ENCODE measurements around the gene PTPRT.

The PTPRT gene

GRCh38 chr20:42274986-42275385 is 914.7 kb downstream of the PTPRT start:
- TF ChIP-seq CTCF (IDR thresholded peaks at IDR 0.05; ENCODE audit: control extremely low read depth, extremely low read depth, low read depth, missing control alignments), result no peak
- ChIA-PET CTCF (interaction anchor here (1.4 kb wide), 1 partner anchor 17 kb away, joined by 3 read pairs; no protein-coding TSS in a partner anchor), POLR2A (no interaction called here)
- DNase-seq (ENCODE audit: extremely low spot score), result no peak

GRCh38 chr20:42272516-42272915 is 917.2 kb downstream of the PTPRT start:
- no peak for TF ChIP-seq CTCF (IDR thresholded peaks at IDR 0.05; ENCODE audit: control extremely low read depth, extremely low read depth, low read depth, missing control alignments)
- DNase-seq (ENCODE audit: extremely low spot score), result no peak
- ChIA-PET CTCF (no interaction called here), POLR2A (no interaction called here)

GRCh38 chr20:42270539-42270938 is 919.2 kb downstream of the PTPRT start:
- ChIA-PET POLR2A (no interaction called here), CTCF (no interaction called here)
- DNase-seq (ENCODE audit: extremely low spot score), result no peak
- no peak for TF ChIP-seq CTCF (IDR thresholded peaks at IDR 0.05; ENCODE audit: control extremely low read depth, extremely low read depth, low read depth, missing control alignments)

GRCh38 chr20:42267793-42268384 is 921.8 kb downstream of the PTPRT start:
- POLR2A ChIA-PET, result no interaction called here
- no peak for DNase-seq (ENCODE audit: extremely low spot score)
- TF ChIP-seq CTCF (IDR thresholded peaks at IDR 0.05; ENCODE audit: control extremely low read depth, extremely low read depth, low read depth, missing control alignments), result no peak
- CTCF ChIA-PET, result no interaction called here

- CTCF ChIA-PET, result no interaction called here
- POLR2A ChIA-PET, result no interaction called here
- TF ChIP-seq CTCF (IDR thresholded peaks at IDR 0.05; ENCODE audit: control extremely low read depth, extremely low read depth, low read depth, missing control alignments), result no peak
- no peak for DNase-seq (ENCODE audit: extremely low spot score)
These were observed 927.9 kb downstream of the PTPRT start for GRCh38 chr20:42261766-42262270.

- DNase-seq (ENCODE audit: extremely low spot score), result no peak
- no peak for TF ChIP-seq CTCF (IDR thresholded peaks at IDR 0.05; ENCODE audit: control extremely low read depth, extremely low read depth, low read depth, missing control alignments)
- ChIA-PET CTCF (no interaction called here), POLR2A (no interaction called here)
These were observed 929.5 kb downstream of the PTPRT start for GRCh38 chr20:42260184-42260583.

Measured in GM10248 (cell line).